ENCODE results near the gene RPS6KA4.

GRCh38 chr11:64383580-64383979 is 24.6 kb downstream of the RPS6KA4 start:
- TF ChIP-seq CTCF (conservative IDR thresholded peaks at IDR 0.05; ENCODE audit: low read length) = no peak
- TF ChIP-seq EZH2phosphoT487 (IDR thresholded peaks at IDR 0.05; ENCODE audit: borderline replicate concordance, low read depth, low read length) = no peak

Data from OCI-LY7 (cell line).